Prostate gland (tissue), 2 donors: ENCODE data around the gene SPTSSB. TPM values are rescaled to one million over a fixed set of nuclear protein-coding genes. Genes with fewer than 3 reads are reported as not detected.

Source experiments
- DNase-seq: peaks from one replicate; pipeline ENCODE4 v3.0.0-alpha.2; 2019; ENCODE audit warnings: low spot score
- H3K27ac ChIP-seq, 2 donors: fragments of 200-600 bp; sonication (generic); 2 replicates each; pipeline ENCODE4 v1.5.1; 2017 to 2019
- H3K27me3 ChIP-seq: fragments of 200-600 bp; sonication (generic); replicated peaks from 2 replicates; pipeline ENCODE4 v1.5.1; 2019; ENCODE audit not compliant: insufficient read depth
- H3K36me3 ChIP-seq, 2 donors: fragments of 200-600 bp; sonication (generic); 1 replicate in 1 of 2; 2 replicates in 1 of 2; pipeline versions ENCODE4 v1.5.1 to v1.8.1; 2017 to 2019
- H3K4me1 ChIP-seq: fragments of 200-600 bp; sonication (generic); replicated peaks from 2 replicates; pipeline ENCODE4 v1.5.1; 2019
- H3K4me3 ChIP-seq, 2 donors: fragments of 200-600 bp; sonication (generic); 2 replicates each; pipeline ENCODE4 v1.5.1; 2017 to 2019
- H3K9me3 ChIP-seq: fragments of 200-600 bp; sonication (generic); 2 replicates; pipeline ENCODE4 v1.5.1; 2017
- POLR2A ChIP-seq: fragments of 450-650 bp; IDR thresholded peaks from one replicate; pipeline ENCODE4 v1.6.1; 2016; ENCODE audit warnings: antibody characterized with exemption, mild to moderate bottlenecking
- POLR2AphosphoS5 ChIP-seq: sonication (generic); formaldehyde crosslinking; IDR thresholded peaks from one replicate; pipeline ENCODE4 v1.6.1; 2017; ENCODE audit warnings: antibody characterized with exemption
- WGBS: methylation state at CpG from one replicate; pipeline ENCODE4 v1.1.5; 2018; 5-methylcytosine and 5-hydroxymethylcytosine counted together
- intact Hi-C: fragments of 100-400 bp; cut with DNase I; formaldehyde crosslinking; loops from one replicate; pipeline ENCODE4 v1.14.2; 2022
- total RNA-seq, 2 donors: library from RNA; depleted of rRNA; stranded (reverse); fragments of >200 nt; gene quantifications; one replicate each; pipeline ENCODE4 v1.1.0, GENCODE V29; 2016
- TF ChIP-seq, protein P1 (sequence below), 4 experiments: fragments of 200-600 bp in 2 of 4; fragments of 450-650 bp in 2 of 4; sonication (generic) in 2 of 4; IDR thresholded peaks; 1 replicate in 3 of 4; 2 replicates in 1 of 4; pipeline ENCODE4 v1.5.1; 2016 to 2019; ENCODE audit warnings: antibody characterized with exemption in 4 of 4, mild to moderate bottlenecking in 2 of 4, moderate library complexity in 2 of 4

The SPTSSB gene
- total RNA-seq, 2 donors from 2014 or later: 6.2 to 94.5 TPM

DNA sequence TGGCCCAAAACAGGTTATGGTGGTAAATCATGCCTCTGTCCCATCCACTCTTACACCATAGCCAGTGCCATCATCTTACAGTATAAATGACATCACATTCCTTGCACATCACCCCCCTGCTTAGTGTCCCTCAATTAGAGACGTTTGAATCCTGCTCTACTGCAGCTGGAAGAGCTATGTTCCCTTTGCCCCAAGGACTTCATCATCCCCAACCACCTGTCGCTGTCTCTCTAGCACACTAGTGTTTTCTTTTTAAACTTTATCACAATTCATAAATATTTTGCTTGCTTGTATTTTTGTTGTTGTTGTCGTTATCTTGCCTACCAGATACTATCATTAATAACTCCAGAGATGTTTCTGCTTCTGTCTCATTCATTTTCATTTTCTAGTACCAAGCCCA lies 28.7 kb downstream of the SPTSSB start:
- TF ChIP-seq POLR2AphosphoS5 (no peak), POLR2A (no peak)
- TF ChIP-seq, protein P1, sequence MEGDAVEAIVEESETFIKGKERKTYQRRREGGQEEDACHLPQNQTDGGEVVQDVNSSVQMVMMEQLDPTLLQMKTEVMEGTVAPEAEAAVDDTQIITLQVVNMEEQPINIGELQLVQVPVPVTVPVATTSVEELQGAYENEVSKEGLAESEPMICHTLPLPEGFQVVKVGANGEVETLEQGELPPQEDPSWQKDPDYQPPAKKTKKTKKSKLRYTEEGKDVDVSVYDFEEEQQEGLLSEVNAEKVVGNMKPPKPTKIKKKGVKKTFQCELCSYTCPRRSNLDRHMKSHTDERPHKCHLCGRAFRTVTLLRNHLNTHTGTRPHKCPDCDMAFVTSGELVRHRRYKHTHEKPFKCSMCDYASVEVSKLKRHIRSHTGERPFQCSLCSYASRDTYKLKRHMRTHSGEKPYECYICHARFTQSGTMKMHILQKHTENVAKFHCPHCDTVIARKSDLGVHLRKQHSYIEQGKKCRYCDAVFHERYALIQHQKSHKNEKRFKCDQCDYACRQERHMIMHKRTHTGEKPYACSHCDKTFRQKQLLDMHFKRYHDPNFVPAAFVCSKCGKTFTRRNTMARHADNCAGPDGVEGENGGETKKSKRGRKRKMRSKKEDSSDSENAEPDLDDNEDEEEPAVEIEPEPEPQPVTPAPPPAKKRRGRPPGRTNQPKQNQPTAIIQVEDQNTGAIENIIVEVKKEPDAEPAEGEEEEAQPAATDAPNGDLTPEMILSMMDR (IDR thresholded peaks at IDR 0.05): no peak
- 80% methylated on average over 3 of the region's 3 CpGs for WGBS
- Histone ChIP-seq H3K27me3 (no peaks in the 10 kb centered on the region), H3K9me3 (no peaks in the 10 kb centered on the region), H3K4me1 (no peaks in the 10 kb centered on the region), H3K4me3 (no peak overlapping the region), H3K36me3 (no peaks in the 10 kb centered on the region), H3K27ac (no peak overlapping the region)
- intact Hi-C loops: no loop called here
- DNase-seq: no peak

DNA sequence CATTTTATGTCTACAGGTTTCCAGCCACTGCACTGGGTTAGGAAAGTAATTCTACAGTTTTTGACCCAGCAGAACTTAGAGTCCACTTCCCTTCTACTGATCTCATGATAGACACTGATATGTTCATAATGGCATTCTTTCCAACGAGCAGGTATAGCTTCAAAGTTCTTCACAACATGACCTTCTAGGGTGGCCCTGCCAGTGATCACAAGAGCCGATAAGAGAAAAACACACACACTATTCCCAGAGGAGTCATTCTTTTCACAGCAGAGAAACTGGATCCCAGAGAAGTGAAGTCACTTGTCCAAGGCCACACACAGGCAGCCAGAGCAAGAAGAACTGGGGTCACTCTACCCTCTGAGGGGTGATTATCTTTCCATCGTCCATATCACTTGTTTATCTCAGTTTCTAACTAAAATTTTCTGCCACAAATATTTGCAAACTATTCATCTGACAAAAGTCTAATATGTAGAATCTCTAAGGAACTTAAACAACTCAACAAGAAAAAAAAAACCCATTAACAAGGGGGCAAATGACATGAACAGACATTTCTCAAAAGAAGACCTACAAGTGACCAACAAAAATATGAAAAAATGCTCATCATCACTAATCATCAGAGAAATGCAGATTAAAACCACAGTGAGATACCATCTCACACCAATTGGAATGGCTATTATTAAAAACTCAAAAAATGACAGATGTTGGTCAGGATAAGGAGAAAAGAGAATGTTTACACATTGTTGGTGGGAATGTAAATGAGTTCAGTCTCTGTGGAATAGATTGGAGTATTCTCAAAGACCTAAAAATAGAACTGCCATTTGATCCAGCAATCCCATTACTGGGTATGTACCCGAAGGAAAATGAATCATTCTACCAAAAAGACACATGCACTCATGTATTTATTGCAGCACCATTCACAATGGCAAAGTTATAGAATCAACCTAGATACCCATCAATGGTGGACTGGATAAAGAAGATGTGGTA lies 31.5 kb downstream of the SPTSSB start:
- TF ChIP-seq, protein P1 (IDR thresholded peaks at IDR 0.05): no peak
- TF ChIP-seq POLR2AphosphoS5: no peak

DNA sequence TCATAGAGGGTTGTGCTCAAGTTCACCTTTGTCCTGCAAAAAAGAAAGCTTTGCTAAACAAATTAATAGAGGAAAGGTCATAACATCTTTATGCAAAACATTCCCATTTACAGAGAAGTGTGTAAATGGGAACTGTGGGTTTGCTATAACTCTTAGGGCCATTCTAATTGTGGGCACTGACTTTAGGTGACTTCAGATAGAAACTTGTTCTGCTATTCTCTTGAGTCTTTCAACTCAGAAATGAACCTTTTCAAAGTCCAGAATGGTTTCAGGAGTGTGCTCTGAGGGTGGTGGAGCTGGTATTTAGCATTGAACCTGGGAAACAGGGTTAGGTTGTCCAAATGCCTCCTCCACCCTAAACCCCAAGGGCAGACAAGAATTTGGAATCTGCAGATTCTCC lies 34.0 kb downstream of the SPTSSB start:
- intact Hi-C loops: no loop called here
- no peaks in the 10 kb centered on the region for H3K27me3 ChIP-seq
- no peaks in the 10 kb centered on the region for H3K4me1 ChIP-seq
- DNase-seq: no peak
- TF ChIP-seq POLR2A: no peak
- H3K36me3 ChIP-seq: no peaks in the 10 kb centered on the region
- H3K4me3 ChIP-seq: no peak overlapping the region
- no peaks in the 10 kb centered on the region for H3K9me3 ChIP-seq
- H3K27ac ChIP-seq: no peak overlapping the region

More for the DNA sequence above, 31.5 kb downstream of the SPTSSB start:
- no peaks in the 10 kb centered on the region for H3K4me1 ChIP-seq
- WGBS: 49% methylated on average over 4 of the region's 4 CpGs
- intact Hi-C loops: no loop called here
- no peak for DNase-seq
- H3K4me3 ChIP-seq: no peak overlapping the region
- no peaks in the 10 kb centered on the region for H3K36me3 ChIP-seq
- H3K27ac ChIP-seq: no peak overlapping the region
- H3K27me3 ChIP-seq: no peaks in the 10 kb centered on the region
- H3K9me3 ChIP-seq: no peaks in the 10 kb centered on the region

DNA sequence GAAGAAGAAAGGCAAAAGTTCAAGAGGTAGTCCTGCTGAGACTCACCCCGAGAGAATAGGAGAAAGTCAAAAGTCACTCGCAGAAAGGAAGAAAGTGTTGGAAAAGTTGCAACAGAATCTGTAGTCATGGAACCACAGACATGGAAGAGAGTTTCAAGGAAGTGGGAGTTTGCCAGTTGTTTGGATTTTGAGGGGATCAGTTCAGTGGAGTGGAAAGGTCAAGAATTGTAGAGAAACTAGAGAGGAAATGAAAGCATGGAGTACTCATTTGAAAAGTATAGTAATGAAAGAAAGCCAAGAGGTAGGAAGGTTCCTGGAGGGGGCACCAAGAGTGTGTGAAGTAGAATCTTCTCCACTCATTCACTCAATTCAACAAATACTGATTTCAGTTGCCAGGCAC lies 34.7 kb downstream of the SPTSSB start:
- Histone ChIP-seq H3K36me3 (no peaks in the 10 kb centered on the region), H3K4me1 (no peaks in the 10 kb centered on the region), H3K27me3 (no peaks in the 10 kb centered on the region), H3K4me3 (no peak overlapping the region), H3K9me3 (no peaks in the 10 kb centered on the region), H3K27ac (no peak overlapping the region)
- WGBS: 91% methylated on average over 2 of the region's 2 CpGs
- no peak for DNase-seq
- TF ChIP-seq POLR2AphosphoS5 (no peak), POLR2A (no peak)
- TF ChIP-seq, protein P1 (IDR thresholded peaks at IDR 0.05): no peak
- intact Hi-C loops: no loop called here

DNA sequence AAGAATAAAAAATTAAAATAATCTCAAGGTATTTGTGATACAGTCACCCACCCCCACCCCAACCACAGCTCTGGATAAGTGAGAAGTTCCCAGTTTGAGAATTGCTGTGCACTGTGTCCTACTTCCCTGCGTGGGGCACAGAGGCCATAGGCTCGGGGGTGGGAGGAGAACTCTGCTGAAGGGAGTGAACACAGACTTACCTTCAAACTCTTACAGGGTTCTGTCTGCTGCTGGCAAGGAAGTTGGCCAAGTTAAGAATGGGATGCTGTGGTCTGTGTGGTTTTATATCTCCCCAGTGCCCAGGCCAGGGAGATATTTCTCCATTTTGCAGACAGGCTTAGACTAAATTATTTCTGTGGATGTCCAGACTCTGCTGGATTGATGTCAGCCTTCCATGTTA lies 37.6 kb downstream of the SPTSSB start:
- intact Hi-C loops: no loop called here
- WGBS: 80% methylated on average over 2 of the region's 2 CpGs
- Histone ChIP-seq H3K4me1 (no peaks in the 10 kb centered on the region), H3K27ac (no peak overlapping the region), H3K36me3 (no peaks in the 10 kb centered on the region), H3K27me3 (no peaks in the 10 kb centered on the region), H3K4me3 (no peak overlapping the region), H3K9me3 (no peaks in the 10 kb centered on the region)
- TF ChIP-seq, protein P1 (IDR thresholded peaks at IDR 0.05): no peak
- no peak for TF ChIP-seq POLR2AphosphoS5
- TF ChIP-seq POLR2A: no peak
- no peak for DNase-seq
